HEK293T (cell line): ENCODE results near the gene SH3PXD2A.

Source experiments
- BHLHE40 ChIP-seq: fragments of 450-650 bp; IDR thresholded peaks from 2 replicates; pipeline ENCODE4 v1.6.1; 2016; ENCODE audit warnings: mild to moderate bottlenecking, moderate library complexity, borderline replicate concordance
- ELF4 ChIP-seq: fragments of 450-650 bp; IDR thresholded peaks from 2 replicates; pipeline ENCODE4 v1.6.1; 2017; ENCODE audit warnings: antibody characterized with exemption
- FOXA1 ChIP-seq: fragments of 450-650 bp; IDR thresholded peaks from 2 replicates; pipeline ENCODE4 v1.6.1; 2016; ENCODE audit warnings: mild to moderate bottlenecking
- FOXK2 ChIP-seq: fragments of 450-650 bp; IDR thresholded peaks from 2 replicates; pipeline ENCODE4 v1.6.1; 2016; ENCODE audit warnings: mild to moderate bottlenecking
- HDGF ChIP-seq: fragments of 450-650 bp; IDR thresholded peaks from 2 replicates; pipeline ENCODE4 v1.6.1; 2017; ENCODE audit warnings: antibody characterized with exemption, borderline replicate concordance
- L3MBTL2 ChIP-seq: fragments of 450-650 bp; conservative IDR thresholded peaks from 2 replicates; pipeline ENCODE4 v1.6.1; 2016; ENCODE audit warnings: mild to moderate bottlenecking
- PKNOX1 ChIP-seq: fragments of 450-650 bp; IDR thresholded peaks from 2 replicates; pipeline ENCODE4 v1.6.1; 2016
- SP1 ChIP-seq: fragments of 450-650 bp; IDR thresholded peaks from 2 replicates; pipeline ENCODE4 v1.6.1; 2017
- SUZ12 ChIP-seq: fragments of 450-650 bp; IDR thresholded peaks from 2 replicates; pipeline ENCODE4 v1.6.1; 2016; ENCODE audit warnings: mild to moderate bottlenecking
- TARDBP ChIP-seq: fragments of 450-650 bp; IDR thresholded peaks from 2 replicates; pipeline ENCODE4 v1.6.1; 2016
- ZNF384 ChIP-seq: fragments of 450-650 bp; IDR thresholded peaks from 2 replicates; pipeline ENCODE4 v1.6.1; 2016

DNA sequence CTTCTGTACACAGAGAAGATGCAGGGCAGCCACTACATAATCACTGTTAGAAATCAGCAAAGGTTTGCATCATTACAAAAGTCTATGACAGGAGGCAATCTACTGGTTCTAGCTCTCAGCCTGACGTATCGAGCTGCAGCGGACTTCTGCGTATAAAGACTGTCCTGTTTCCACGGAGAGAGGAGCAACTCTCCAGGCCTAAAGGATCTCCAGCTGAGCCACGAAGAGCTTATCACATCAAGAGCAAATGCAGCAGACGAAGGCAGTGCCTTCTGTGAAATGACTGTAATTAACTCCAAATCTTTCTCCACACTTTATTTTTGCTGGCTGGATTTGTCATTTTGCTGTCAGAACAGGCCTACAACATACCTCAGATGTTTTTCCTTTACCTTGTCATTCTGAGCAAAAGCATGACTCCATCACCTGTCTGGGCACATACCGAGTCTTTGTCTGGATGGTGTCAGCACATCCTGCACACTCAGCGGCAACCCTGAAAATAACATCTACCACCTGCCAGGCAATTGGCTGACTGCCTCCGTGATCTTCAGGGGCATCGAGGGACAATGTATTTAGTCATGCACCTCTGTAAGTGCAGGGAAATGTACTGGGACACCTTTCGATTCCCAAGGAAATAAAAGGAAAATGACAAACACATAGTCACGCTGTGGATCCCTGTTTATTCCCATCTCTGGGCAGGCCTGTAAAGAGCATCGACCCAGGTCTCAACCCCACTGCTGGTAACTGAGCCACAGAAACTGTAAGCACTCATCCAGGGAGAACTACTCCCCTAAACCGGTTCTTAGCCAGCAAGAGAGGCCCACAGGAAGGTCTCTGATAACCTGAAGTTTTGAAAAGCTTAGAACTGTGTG lies 26.3 kb upstream of the SH3PXD2A start:
- no peak for TF ChIP-seq BHLHE40
- TF ChIP-seq HDGF: no peak
- no peak for TF ChIP-seq PKNOX1
- no peak for TF ChIP-seq TARDBP
- TF ChIP-seq L3MBTL2: no peak
- TF ChIP-seq FOXK2: no peak
- TF ChIP-seq SUZ12: no peak
- TF ChIP-seq SP1: no peak
- TF ChIP-seq ZNF384: no peak
- TF ChIP-seq ELF4: no peak
- TF ChIP-seq FOXA1: no peak
